GM12873 (cell line): ENCODE results near the gene MAST1.

ENCODE experiments used
- CTCF ChIP-seq: IDR thresholded peaks from 2 replicates; pipeline ENCODE4 v1.5.1; 2012; ENCODE audit warnings: low read depth, mild to moderate bottlenecking, moderate library complexity, low read length, control low read depth; ENCODE audit not compliant: insufficient read depth; ENCODE audit errors: missing control alignments

MAST1 gene

GRCh38 chr19:12840091-12841079 is 2.1 kb downstream of the MAST1 start:
- TF ChIP-seq CTCF = no peak

- TF ChIP-seq CTCF = no peak
Observed at GRCh38 chr19:12841094-12841493, 2.8 kb downstream of the MAST1 start.

GRCh38 chr19:12842511-12842910 is 4.2 kb downstream of the MAST1 start:
- TF ChIP-seq CTCF = no peak

- no peak for TF ChIP-seq CTCF
Observed at GRCh38 chr19:12843328-12843727, 5.0 kb downstream of the MAST1 start.

- no peak for TF ChIP-seq CTCF
Observed at GRCh38 chr19:12843999-12844732, 5.9 kb downstream of the MAST1 start.

- peak; percentile 99 for TF ChIP-seq CTCF
Observed at GRCh38 chr19:12847159-12848139, 9.1 kb downstream of the MAST1 start.
